ENCODE measurements around the gene BRCA1. TPM values are rescaled to one million over a fixed set of nuclear protein-coding genes. Genes with fewer than 3 reads are reported as not detected.
"Not testable (repeated sequence)": the region's sequence is repeated elsewhere in the genome, so short reads cannot be mapped to it uniquely, and the experiment has no call there.

BRCA1 gene
- polyA plus RNA-seq, 3 donors: 1.0 to 3.6 (median 1.2) TPM

GRCh38 chr17:43136574-43136973 is 11.4 kb upstream of the BRCA1 start:
- WGBS, 3 donors: 58 to 79% (median 59%) methylated on average over 3 of the region's 3 CpGs
- not testable (repeated sequence) for H3K27ac ChIP-seq (ENCODE audit: low read depth, low read length)

DNA sequence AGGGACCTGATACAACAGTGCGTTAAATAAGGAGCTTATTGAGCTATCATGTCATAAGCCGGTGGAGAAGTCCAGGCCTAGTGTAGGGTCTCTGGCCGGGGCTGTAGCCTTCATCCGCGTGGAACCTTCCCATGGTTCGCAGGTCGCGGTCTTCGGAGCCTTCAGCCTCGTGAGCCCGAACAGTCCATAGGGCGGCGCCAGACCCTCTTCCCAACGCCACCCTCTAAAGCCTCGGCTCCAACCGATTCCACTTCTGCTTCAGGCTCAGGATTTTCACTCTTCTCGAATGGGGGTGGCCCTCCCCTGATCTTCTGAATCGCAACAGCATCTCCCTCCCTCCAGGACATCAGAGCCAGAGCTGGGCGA is 10.3 kb upstream of the BRCA1 start:
- WGBS, 3 donors: 94 to 96% (median 95%) methylated on average over 19 of the region's 19 CpGs
- H3K27ac ChIP-seq (ENCODE audit: low read depth, low read length): no peak overlapping the region

GRCh38 chr17:43134774-43135453 is 9.8 kb upstream of the BRCA1 start:
- WGBS, 3 donors: 94 to 96% (median 95%) methylated on average over 25 of the region's 25 CpGs
- H3K27ac ChIP-seq (ENCODE audit: low read depth, low read length): no peak overlapping the region

- WGBS, 3 donors: 86 to 100% (median 97%) methylated on average over 5 of the region's 5 CpGs
Observed at GRCh38 chr17:43133439-43133838, 8.3 kb upstream of the BRCA1 start.

DNA sequence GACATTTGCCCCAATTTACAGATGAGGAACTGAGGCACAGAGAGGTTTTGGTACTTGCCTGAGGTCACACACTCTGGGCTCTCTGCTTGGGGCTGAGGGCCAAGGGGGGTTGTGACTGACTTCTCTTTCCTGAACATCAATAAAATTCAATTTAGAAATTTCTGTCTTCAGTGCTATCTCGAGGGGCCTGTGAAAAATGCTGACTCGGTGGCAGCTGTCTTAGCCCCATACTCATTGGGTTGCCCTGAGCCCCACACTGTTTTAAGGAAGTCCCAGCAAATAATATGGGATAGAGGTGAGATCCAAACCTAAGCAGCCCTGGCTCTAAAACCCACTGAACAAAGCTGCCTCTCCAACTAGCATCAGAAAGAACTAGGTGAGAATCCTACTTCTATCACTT is 7.0 kb upstream of the BRCA1 start:
- 62 to 76% (median 71%) methylated on average over 2 of the region's 2 CpGs for WGBS, 3 donors
- no peak overlapping the region for H3K27ac ChIP-seq (ENCODE audit: low read depth, low read length)

More at GRCh38 chr17:43133439-43133838, 8.3 kb upstream of the BRCA1 start:
- not testable (repeated sequence) for H3K27ac ChIP-seq (ENCODE audit: low read depth, low read length)

- WGBS, 3 donors: 26 to 39% (median 39%) methylated on average over 11 of the region's 11 CpGs
- H3K27ac ChIP-seq (ENCODE audit: low read depth, low read length): no peak overlapping the region
Observed at GRCh38 chr17:43129671-43130010, 4.5 kb upstream of the BRCA1 start.

- 83 to 96% (median 88%) methylated on average over 6 of the region's 6 CpGs for WGBS, 3 donors
- not testable (repeated sequence) for H3K27ac ChIP-seq (ENCODE audit: low read depth, low read length)
Observed at GRCh38 chr17:43127333-43127876, 2.2 kb upstream of the BRCA1 start.

GRCh38 chr17:43126911-43127290 is 1.7 kb upstream of the BRCA1 start:
- WGBS, 3 donors: 96 to 98% (median 97%) methylated on average over 18 to 24 of the region's 24 CpGs
- no peak overlapping the region for H3K27ac ChIP-seq (ENCODE audit: low read depth, low read length)

DNA sequence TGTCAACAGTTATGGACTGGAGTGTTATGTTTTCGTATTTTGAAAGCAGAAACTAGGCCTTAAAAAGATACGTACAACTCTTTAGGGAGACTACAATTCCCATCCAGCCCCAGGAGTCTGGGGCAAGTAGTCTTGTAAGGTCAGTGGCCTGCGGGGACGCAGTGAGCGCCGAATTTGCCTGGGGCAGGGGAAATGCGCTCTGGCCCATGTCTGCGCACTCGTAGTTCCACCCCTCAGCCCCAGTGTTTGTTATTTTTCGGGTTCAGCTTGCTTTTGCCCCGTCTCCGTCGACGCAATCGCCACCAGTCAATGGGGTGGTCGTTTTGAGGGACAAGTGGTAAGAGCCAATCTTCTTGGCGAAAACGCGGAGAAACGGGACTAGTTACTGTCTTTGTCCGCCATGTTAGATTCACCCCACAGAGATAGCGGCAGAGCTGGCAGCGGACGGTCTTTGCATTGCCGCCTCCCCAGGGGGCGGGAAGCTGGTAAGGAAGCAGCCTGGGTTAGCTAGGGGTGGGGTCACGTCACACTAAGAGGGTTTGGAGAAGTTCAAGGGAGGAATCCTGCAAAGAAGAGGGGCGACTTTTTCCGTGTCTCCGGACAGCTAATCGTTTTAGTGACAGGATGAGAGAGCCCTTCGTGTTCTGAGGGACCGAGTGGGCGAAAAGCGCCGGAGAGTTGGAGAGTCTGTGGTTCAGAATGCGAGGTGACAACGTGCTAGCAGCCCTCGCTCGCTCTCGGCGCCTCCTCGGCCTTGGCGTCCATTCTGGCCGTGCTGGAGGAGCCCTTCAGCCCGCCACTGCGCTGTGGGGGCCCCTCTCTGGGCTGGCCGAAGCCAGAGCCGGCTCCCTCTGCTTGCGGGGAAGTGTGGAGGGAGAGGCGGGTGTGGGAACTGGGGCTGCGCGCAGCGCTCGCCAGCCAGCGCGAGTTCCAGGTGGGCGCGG is 1.1 kb upstream of the BRCA1 start:
- no peak overlapping the region for H3K27ac ChIP-seq (ENCODE audit: low read depth, low read length)
- 69 to 82% (median 80%) methylated on average over 48 to 59 of the region's 59 CpGs for WGBS, 3 donors

DNA sequence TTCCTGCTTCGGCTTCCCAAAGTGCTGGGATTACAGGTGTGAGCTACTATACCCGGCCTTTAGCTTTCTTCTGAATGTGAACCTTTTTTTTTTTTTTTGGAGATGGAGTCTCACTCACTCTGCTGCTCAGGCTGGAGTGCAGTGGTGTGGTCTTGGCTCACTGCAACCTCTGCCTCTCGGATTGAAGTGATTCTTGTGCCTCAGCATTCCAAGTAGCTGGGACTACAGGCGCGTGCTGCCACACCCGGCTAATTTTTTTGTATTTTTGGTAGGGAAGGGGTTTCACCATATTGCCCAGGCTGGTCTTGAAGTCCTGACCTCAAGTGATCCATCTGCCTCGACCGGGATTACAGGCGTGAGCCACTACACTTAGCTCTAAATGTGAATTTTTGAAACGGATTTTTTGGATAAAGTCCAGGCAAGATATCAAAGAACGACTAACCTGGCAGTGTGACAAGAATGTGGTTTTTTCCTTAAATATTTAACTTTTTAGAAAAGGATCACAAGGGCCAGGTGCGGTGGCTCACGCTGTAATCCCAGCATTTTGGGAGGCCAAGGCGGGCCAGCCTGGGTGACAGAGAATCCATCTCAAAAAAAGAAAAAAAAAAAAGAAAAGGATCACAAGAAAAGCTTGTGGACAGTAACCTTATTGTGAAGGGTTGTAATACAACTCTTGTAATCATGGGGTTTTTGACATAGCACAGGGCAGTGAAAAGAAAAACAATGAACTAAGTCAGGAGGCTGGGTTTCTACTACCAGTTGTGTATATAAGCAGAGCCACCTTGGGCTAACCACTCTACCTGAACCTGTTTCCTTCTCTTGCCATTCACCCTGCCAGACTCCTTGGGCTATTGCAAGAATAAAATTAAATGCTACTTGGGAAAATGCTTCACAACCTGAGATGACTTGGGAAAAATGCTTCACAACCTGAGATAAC is 6.2 kb downstream of the BRCA1 start:
- WGBS, 3 donors: 48 to 76% (median 72%) methylated on average over 14 of the region's 14 CpGs
- H3K27ac ChIP-seq (ENCODE audit: low read depth, low read length): no peak overlapping the region

- H3K27ac ChIP-seq (ENCODE audit: low read depth, low read length): no peak overlapping the region
- WGBS, 3 donors: 63 to 96% (median 91%) methylated on average over 2 of the region's 2 CpGs
Observed at GRCh38 chr17:43114151-43114552, 11.0 kb downstream of the BRCA1 start.

DNA sequence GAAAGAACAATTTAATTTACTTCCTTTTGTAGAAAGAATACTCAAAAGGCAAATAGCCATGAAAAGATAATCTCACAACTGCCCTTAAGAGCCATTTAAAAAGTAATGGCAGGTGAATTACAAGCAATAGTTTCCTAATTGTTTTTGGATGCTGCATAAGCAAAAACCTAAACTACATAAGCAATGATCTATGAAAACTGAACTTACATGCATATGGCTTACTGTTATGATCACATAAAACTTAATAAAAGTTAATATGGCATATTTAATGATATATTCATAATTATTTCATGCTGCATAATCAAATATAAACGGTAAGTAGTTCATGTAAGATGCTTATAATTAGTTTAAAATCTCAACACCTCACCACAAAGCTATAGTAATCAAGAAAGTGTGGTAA is 18.6 kb downstream of the BRCA1 start:
- H3K27ac ChIP-seq (ENCODE audit: low read depth, low read length): no peak overlapping the region
- WGBS, 3 donors: 96 to 100% (median 96%) methylated on average over 1 of the region's 1 CpG

- H3K27ac ChIP-seq (ENCODE audit: low read depth, low read length): no peak overlapping the region
Observed at GRCh38 chr17:43105146-43105545, 20.0 kb downstream of the BRCA1 start.

DNA sequence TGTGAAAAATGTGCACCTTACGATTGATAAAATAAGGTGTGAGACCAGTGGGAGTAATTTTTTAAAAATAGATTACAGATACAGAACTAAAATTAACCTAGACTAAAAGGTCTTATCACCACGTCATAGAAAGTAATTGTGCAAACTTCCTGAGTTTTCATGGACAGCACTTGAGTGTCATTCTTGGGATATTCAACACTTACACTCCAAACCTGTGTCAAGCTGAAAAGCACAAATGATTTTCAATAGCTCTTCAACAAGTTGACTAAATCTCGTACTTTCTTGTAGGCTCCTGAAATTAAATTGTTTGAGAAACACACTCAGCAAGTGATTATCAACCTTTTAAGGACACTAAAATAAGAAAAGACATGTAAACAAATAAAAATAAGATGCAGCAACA is 20.5 kb downstream of the BRCA1 start:
- H3K27ac ChIP-seq (ENCODE audit: low read depth, low read length): no peak overlapping the region
- 80 to 84% (median 82%) methylated on average over 3 of the region's 3 CpGs for WGBS, 3 donors

GRCh38 chr17:43095364-43095763 is 29.8 kb downstream of the BRCA1 start:
- H3K27ac ChIP-seq (ENCODE audit: low read depth, low read length): not testable (repeated sequence)
- WGBS, 3 donors: 83 to 92% (median 89%) methylated on average over 5 of the region's 5 CpGs

- no peak overlapping the region for H3K27ac ChIP-seq (ENCODE audit: low read depth, low read length)
- 92 to 93% (median 93%) methylated on average over 4 of the region's 4 CpGs for WGBS, 3 donors
Observed at GRCh38 chr17:43094129-43094835, 30.9 kb downstream of the BRCA1 start.

- 57 to 62% (median 61%) methylated on average over 4 of the region's 4 CpGs for WGBS, 3 donors
- no peak overlapping the region for H3K27ac ChIP-seq (ENCODE audit: low read depth, low read length)
Observed at GRCh38 chr17:43092901-43093300, 32.3 kb downstream of the BRCA1 start.

GRCh38 chr17:43090022-43090421 is 35.1 kb downstream of the BRCA1 start:
- 90 to 98% (median 96%) methylated on average over 2 of the region's 2 CpGs for WGBS, 3 donors
- no peak overlapping the region for H3K27ac ChIP-seq (ENCODE audit: low read depth, low read length)

All from adipose tissue (tissue), 3 donors.